Measurements from ENCODE around the gene SARDH.

SARDH gene

DNA sequence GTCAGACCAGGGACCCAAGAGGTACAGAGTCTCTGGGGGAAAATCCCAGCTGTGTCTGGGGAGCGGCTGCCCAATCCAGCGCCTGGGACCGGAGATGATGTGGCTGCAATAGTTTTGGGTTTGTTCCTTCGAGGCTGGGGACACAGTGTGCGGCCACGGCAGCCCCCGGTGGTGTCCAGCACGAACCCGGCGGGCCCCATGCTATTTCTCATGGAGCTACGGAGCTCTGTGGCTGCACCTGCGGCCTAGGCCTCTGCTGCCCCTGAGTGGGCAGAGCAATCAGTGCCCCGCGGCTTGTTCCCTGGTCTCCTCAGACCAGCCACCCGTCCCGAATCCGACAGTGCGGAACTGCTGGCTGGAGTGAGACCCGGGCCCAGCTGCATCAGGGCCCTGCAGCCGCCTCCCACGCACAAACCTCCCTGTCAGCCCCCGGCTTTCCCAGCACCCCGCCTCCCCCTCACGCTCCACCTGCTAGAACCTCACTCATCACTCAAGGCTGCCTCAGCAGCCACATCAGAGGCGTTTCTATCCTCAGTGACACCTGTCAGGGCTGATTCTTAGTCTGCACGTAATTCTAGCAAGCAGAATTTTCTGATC, 29.0 kb downstream of the SARDH start (continued):
- TF ChIP-seq, protein P1, sequence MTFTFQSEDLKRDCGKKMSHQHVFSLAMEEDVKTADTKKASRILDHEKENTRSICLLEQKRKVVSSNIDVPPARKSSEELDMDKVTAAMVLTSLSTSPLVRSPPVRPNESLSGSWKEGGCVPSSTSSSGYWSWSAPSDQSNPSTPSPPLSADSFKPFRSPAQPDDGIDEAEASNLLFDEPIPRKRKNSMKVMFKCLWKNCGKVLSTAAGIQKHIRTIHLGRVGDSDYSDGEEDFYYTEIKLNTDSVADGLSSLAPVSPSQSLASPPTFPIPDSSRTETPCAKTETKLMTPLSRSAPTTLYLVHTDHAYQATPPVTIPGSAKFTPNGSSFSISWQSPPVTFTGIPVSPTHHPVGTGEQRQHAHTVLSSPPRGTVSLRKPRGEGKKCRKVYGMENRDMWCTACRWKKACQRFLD (tag by site-specific recombination; IDR thresholded peaks at IDR 0.05), result no peak
- TF ChIP-seq ZFHX2 (tag by site-specific recombination; conservative IDR thresholded peaks at IDR 0.05), result peak; percentile 64

DNA sequence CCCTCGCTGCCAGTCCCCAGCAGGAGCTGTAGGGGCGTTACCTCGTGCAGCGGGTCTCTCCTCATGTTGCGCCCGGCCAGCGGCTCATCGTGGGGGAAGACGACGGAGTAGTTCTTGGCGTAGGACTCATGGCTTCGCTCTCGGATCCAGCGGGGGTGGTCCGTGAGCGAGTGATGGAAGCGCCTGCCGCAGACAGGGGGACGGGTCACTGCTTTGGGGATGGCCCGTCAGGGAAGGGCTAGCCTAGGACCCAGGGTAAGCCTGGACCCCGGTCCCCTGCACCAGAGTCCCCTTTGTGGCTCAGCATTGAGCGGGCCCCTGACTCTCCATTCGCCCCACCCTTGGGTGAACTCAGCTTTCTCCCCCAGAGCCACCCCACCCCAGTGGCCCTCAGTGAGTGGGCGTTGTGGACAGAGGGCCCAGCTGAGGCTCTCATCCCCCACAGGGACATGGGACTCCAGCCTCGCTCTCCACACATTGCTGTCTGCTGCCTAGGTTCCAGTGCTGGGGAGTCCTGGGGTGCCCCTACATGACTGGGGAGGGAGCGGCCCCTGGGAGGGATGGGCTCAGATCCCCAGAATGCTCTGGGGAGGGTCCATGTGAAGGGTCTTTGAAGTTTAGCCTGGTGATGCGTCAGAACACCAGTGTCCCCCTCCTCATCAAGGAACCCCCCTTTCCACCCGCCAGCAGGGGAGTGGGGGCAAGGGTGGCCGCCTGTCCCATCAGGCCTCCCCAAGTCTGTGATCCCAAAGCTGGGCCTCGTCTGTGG, 29.7 kb downstream of the SARDH start:
- no peaks in the 10 kb centered on the region for H3K36me3 ChIP-seq (ENCODE audit: control insufficient read depth in 2 of 2, insufficient read depth in 1 of 2, low read length in 2 of 2)
- H3K27ac ChIP-seq (ENCODE audit: extremely low read depth, low read depth, low read length), result no peak overlapping the region
- CTCF ChIA-PET, result interaction anchor here (1.4 to 1.6 kb wide), 2 partner anchors 35 to 175 kb away, joined by 3 to 4 read pairs; no protein-coding TSS in a partner anchor
- no peak overlapping the region for H3K4me3 ChIP-seq (ENCODE audit: low read depth, low read length)
- no peaks in the 10 kb centered on the region for H3K9me3 ChIP-seq (ENCODE audit: control insufficient read depth, insufficient read depth, low read depth, low read length)
- POLR2A ChIA-PET, result interaction anchor here (1.0 kb wide), 1 partner anchor 49 kb away, joined by 3 read pairs; no protein-coding TSS in a partner anchor
- TF ChIP-seq ZNF561 (tag by site-specific recombination; IDR thresholded peaks at IDR 0.05; ENCODE audit: borderline replicate concordance) (no peak), ZNF600 (tag by site-specific recombination; IDR thresholded peaks at IDR 0.05) (no peak)
- no peaks in the 10 kb centered on the region for H3K4me1 ChIP-seq (ENCODE audit: control insufficient read depth, insufficient read depth, low read length)

- Histone ChIP-seq H3K36me3 (ENCODE audit: control insufficient read depth in 2 of 2, insufficient read depth in 1 of 2, low read length in 2 of 2) (no peaks in the 10 kb centered on the region), H3K4me3 (ENCODE audit: low read depth, low read length) (no peak overlapping the region), H3K27ac (ENCODE audit: extremely low read depth, low read depth, low read length) (no peak overlapping the region), H3K9me3 (ENCODE audit: control insufficient read depth, insufficient read depth, low read depth, low read length) (no peaks in the 10 kb centered on the region), H3K4me1 (ENCODE audit: control insufficient read depth, insufficient read depth, low read length) (no peaks in the 10 kb centered on the region)
- POLR2A ChIA-PET, result interaction anchor here (1.0 kb wide), 1 partner anchor 49 kb away, joined by 3 read pairs; no protein-coding TSS in a partner anchor
- TF ChIP-seq ZFP41 (tag by site-specific recombination; IDR thresholded peaks at IDR 0.05; ENCODE audit: borderline replicate concordance) (no peak), ZNF391 (tag by site-specific recombination; IDR thresholded peaks at IDR 0.05; ENCODE audit: borderline replicate concordance, low read depth) (no peak), EGR2 (tag by site-specific recombination; IDR thresholded peaks at IDR 0.05; ENCODE audit: low read depth) (no peak), ZBTB20 (tag by site-specific recombination; IDR thresholded peaks at IDR 0.05) (no peak), ZNF776 (tag by site-specific recombination; IDR thresholded peaks at IDR 0.05; ENCODE audit: borderline replicate concordance) (no peak), ZNF292 (tag by site-specific recombination; IDR thresholded peaks at IDR 0.05; ENCODE audit: borderline replicate concordance, low read depth) (no peak)
- CTCF ChIA-PET, result interaction anchor here (0.9 kb wide), 1 partner anchor 35 kb away, joined by 3 read pairs; no protein-coding TSS in a partner anchor
These were observed 30.3 kb downstream of the SARDH start for GRCh38 chr9:133707763-133708245.

DNA sequence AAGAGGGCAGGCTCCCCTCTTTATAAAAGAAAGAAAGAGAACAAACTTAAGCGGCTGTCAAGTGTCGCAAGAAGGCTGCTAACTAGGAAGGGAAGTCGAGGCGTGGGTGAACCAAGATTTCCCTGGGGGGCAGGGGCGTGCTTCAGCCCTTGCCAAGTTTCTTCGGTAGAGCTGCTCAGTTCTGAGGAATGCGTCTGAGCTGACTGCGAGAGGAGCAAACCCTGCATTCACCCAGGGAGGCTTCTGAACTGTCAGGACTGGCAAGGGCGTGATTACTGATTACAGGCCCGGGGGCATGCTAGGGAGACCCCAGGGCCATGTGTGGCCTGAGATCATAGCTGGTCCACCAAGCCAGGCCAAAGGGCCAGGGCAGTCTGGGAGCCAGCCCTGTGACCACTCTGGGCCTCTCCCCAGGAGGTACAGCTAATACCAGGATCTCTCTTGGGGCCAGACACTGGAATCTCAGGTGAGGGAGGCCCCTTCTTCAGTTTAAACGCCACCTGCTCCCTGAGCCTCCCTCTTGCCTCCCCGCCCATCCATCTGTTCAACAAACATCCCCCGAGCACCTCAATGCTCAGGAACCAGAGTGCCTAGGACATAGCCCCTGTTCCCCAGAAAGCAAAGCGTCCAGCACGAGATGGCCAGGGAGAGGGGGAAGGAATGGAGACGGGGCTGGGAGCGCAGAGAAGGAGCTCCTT, 30.9 kb downstream of the SARDH start:
- H3K36me3 ChIP-seq (ENCODE audit: control insufficient read depth in 2 of 2, insufficient read depth in 1 of 2, low read length in 2 of 2), result no peaks in the 10 kb centered on the region
- H3K9me3 ChIP-seq (ENCODE audit: control insufficient read depth, insufficient read depth, low read depth, low read length), result no peaks in the 10 kb centered on the region
- H3K27ac ChIP-seq (ENCODE audit: extremely low read depth, low read depth, low read length), result no peak overlapping the region
- CTCF ChIA-PET, result interaction anchor here (0.9 kb wide), 1 partner anchor 35 kb away, joined by 3 read pairs; no protein-coding TSS in a partner anchor
- no peak overlapping the region for H3K4me3 ChIP-seq (ENCODE audit: low read depth, low read length)
- no peaks in the 10 kb centered on the region for H3K4me1 ChIP-seq (ENCODE audit: control insufficient read depth, insufficient read depth, low read length)
- POLR2A ChIA-PET, result interaction anchor here (1.0 kb wide), 1 partner anchor 48 kb away, joined by 3 read pairs; no protein-coding TSS in a partner anchor
- TF ChIP-seq ZNF350 (tag by site-specific recombination; IDR thresholded peaks at IDR 0.05) (no peak), ZNF433 (tag by site-specific recombination; IDR thresholded peaks at IDR 0.05; ENCODE audit: low read depth) (no peak), ZNF16 (tag by site-specific recombination; IDR thresholded peaks at IDR 0.05; ENCODE audit: low read depth) (no peak), ZNF121 (tag by site-specific recombination; IDR thresholded peaks at IDR 0.05) (no peak), ZNF324 (tag by site-specific recombination; IDR thresholded peaks at IDR 0.05) (no peak), ZNF280C (tag by site-specific recombination; IDR thresholded peaks at IDR 0.05) (no peak), ZNF549 (tag by site-specific recombination; IDR thresholded peaks at IDR 0.05) (no peak), ZNF366 (tag by site-specific recombination; conservative IDR thresholded peaks at IDR 0.05) (no peak), ZEB2 (tag by site-specific recombination; IDR thresholded peaks at IDR 0.05) (no peak), ZNF639 (tag by site-specific recombination; IDR thresholded peaks at IDR 0.05) (no peak)
- TF ChIP-seq, protein P2, sequence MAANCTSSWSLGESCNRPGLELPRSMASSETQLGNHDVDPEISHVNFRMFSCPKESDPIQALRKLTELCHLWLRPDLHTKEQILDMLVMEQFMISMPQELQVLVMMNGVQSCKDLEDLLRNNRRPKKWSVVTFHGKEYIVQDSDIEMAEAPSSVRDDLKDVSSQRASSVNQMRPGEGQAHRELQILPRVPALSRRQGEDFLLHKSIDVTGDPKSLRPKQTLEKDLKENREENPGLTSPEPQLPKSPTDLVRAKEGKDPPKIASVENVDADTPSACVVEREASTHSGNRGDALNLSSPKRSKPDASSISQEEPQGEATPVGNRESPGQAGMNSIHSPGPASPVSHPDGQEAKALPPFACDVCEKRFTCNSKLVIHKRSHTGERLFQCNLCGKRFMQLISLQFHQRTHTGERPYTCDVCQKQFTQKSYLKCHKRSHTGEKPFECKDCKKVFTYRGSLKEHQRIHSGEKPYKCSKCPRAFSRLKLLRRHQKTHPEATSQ (tag by site-specific recombination; IDR thresholded peaks at IDR 0.05), result no peak

Measured in HEK293 (cell line).